ENCODE data around the gene DGCR2.

Gene DGCR2

GRCh38 chr22:19110646-19111045, 11.6 kb downstream of the DGCR2 start:
- Histone ChIP-seq H3K4me2 (no peak overlapping the region), H3K4me3 (no peak overlapping the region), H3K9me3 (no peaks in the 10 kb centered on the region), H3K36me3 (peaks cover 40% of the 10 kb centered on the region), H3K4me1 (peaks cover 57% of the 10 kb centered on the region), H4K20me1 (peaks cover 100% of the 10 kb centered on the region), H3K27ac (no peak overlapping the region), H3K27me3 (no peaks in the 10 kb centered on the region), H3K9ac (no peak overlapping the region)
- TF ChIP-seq Cebpa-rat (IDR thresholded peaks at IDR 0.05), result no peak

GRCh38 chr22:19110064-19110458, 12.2 kb downstream of the DGCR2 start:
- H3K4me1 ChIP-seq, result peaks cover 54% of the 10 kb centered on the region
- no peaks in the 10 kb centered on the region for H3K9me3 ChIP-seq
- no peak overlapping the region for H3K4me3 ChIP-seq
- peaks cover 40% of the 10 kb centered on the region for H3K36me3 ChIP-seq
- peaks cover 100% of the 10 kb centered on the region for H4K20me1 ChIP-seq
- H3K27ac ChIP-seq, result no peak overlapping the region
- peak overlapping the region; percentile 66 for H3K4me2 ChIP-seq
- no peaks in the 10 kb centered on the region for H3K27me3 ChIP-seq
- TF ChIP-seq Cebpa-rat (IDR thresholded peaks at IDR 0.05), result no peak
- no peak overlapping the region for H3K9ac ChIP-seq

- TF ChIP-seq Cebpa-rat (IDR thresholded peaks at IDR 0.05), result peak; percentile 77; the same call in 1 of the 2 replicates
- Histone ChIP-seq H3K27ac (no peak overlapping the region), H3K4me2 (peak overlapping the region; percentile 66), H4K20me1 (peaks cover 100% of the 10 kb centered on the region), H3K4me3 (no peak overlapping the region), H3K4me1 (peaks cover 54% of the 10 kb centered on the region), H3K9me3 (no peaks in the 10 kb centered on the region), H3K9ac (no peak overlapping the region), H3K36me3 (peaks cover 39% of the 10 kb centered on the region), H3K27me3 (no peaks in the 10 kb centered on the region)
Measured at GRCh38 chr22:19109198-19110063, 12.8 kb downstream of the DGCR2 start.

GRCh38 chr22:19108807-19109197, 13.4 kb downstream of the DGCR2 start:
- H3K27me3 ChIP-seq, result no peaks in the 10 kb centered on the region
- H4K20me1 ChIP-seq, result peaks cover 100% of the 10 kb centered on the region
- peaks cover 35% of the 10 kb centered on the region for H3K36me3 ChIP-seq
- H3K27ac ChIP-seq, result no peak overlapping the region
- no peak for TF ChIP-seq Cebpa-rat (IDR thresholded peaks at IDR 0.05)
- H3K4me2 ChIP-seq, result peak overlapping the region; percentile 66
- no peak overlapping the region for H3K9ac ChIP-seq
- peaks cover 54% of the 10 kb centered on the region for H3K4me1 ChIP-seq
- H3K4me3 ChIP-seq, result no peak overlapping the region
- no peaks in the 10 kb centered on the region for H3K9me3 ChIP-seq

GRCh38 chr22:19107730-19108074, 14.5 kb downstream of the DGCR2 start:
- Histone ChIP-seq H3K27ac (no peak overlapping the region), H3K9me3 (no peaks in the 10 kb centered on the region), H3K27me3 (no peaks in the 10 kb centered on the region), H3K4me3 (no peak overlapping the region), H4K20me1 (peaks cover 100% of the 10 kb centered on the region), H3K36me3 (peaks cover 32% of the 10 kb centered on the region), H3K4me1 (peaks cover 54% of the 10 kb centered on the region), H3K4me2 (no peak overlapping the region), H3K9ac (no peak overlapping the region)
- TF ChIP-seq Cebpa-rat (IDR thresholded peaks at IDR 0.05), result no peak

GRCh38 chr22:19106886-19107729, 15.1 kb downstream of the DGCR2 start:
- Histone ChIP-seq H4K20me1 (peaks cover 100% of the 10 kb centered on the region), H3K36me3 (peaks cover 33% of the 10 kb centered on the region), H3K27me3 (no peaks in the 10 kb centered on the region), H3K4me1 (peaks cover 54% of the 10 kb centered on the region), H3K9ac (no peak overlapping the region), H3K27ac (no peak overlapping the region), H3K9me3 (no peaks in the 10 kb centered on the region), H3K4me2 (peak overlapping the region; percentile 11; the same call in 1 of the 2 replicates), H3K4me3 (no peak overlapping the region)
- no peak for TF ChIP-seq Cebpa-rat (IDR thresholded peaks at IDR 0.05)

- H4K20me1 ChIP-seq, result peaks cover 97% of the 10 kb centered on the region
- peaks cover 42% of the 10 kb centered on the region for H3K36me3 ChIP-seq
- H3K9ac ChIP-seq, result no peak overlapping the region
- 0 out of 2 replicates have a peak overlapping the region, but pooled peaks have one; percentile 11 for H3K4me2 ChIP-seq
- H3K27me3 ChIP-seq, result no peaks in the 10 kb centered on the region
- no peak overlapping the region for H3K4me3 ChIP-seq
- no peaks in the 10 kb centered on the region for H3K9me3 ChIP-seq
- H3K4me1 ChIP-seq, result peaks cover 45% of the 10 kb centered on the region
- no peak overlapping the region for H3K27ac ChIP-seq
- TF ChIP-seq Cebpa-rat (IDR thresholded peaks at IDR 0.05), result no peak
Measured at GRCh38 chr22:19105867-19106802, 16.1 kb downstream of the DGCR2 start.

GRCh38 chr22:19105456-19105855, 16.8 kb downstream of the DGCR2 start:
- Histone ChIP-seq H3K27ac (no peak overlapping the region), H3K9ac (no peak overlapping the region), H3K4me3 (no peak overlapping the region), H4K20me1 (peaks cover 97% of the 10 kb centered on the region), H3K36me3 (peaks cover 49% of the 10 kb centered on the region), H3K9me3 (no peaks in the 10 kb centered on the region), H3K4me2 (no peak overlapping the region), H3K4me1 (peaks cover 38% of the 10 kb centered on the region), H3K27me3 (no peaks in the 10 kb centered on the region)
- no peak for TF ChIP-seq Cebpa-rat (IDR thresholded peaks at IDR 0.05)
